HEK293T (cell line): ENCODE results near the gene ADAMTS17.
A peak's percentile ranks its signal among the peaks of the same experiment; 100 is the strongest.
"Not testable (repeated sequence)": the region's sequence is repeated elsewhere in the genome, so short reads cannot be mapped to it uniquely, and the experiment has no call there.

Experiments used
- CTCF ChIA-PET: fragments of 350-600 bp; formaldehyde crosslinking; extraction: SDS; loops from one replicate; lab custom pipeline; 2021; ENCODE audit warnings: antibody characterized with exemption, inconsistent platforms; lab: Yijun Ruan, JAX
- POLR2A ChIA-PET: fragments of 350-600 bp; formaldehyde crosslinking; extraction: SDS; loops from one replicate; lab custom pipeline; 2020; ENCODE audit warnings: antibody characterized with exemption, inconsistent platforms; lab: Yijun Ruan, JAX
- DNase-seq: peaks from one replicate; pipeline ENCODE4 v3.0.0; 2012; ENCODE audit warnings: mixed read lengths; ENCODE audit errors: extremely low spot score
- ARNT ChIP-seq: fragments of 450-650 bp; IDR thresholded peaks from 2 replicates; pipeline ENCODE4 v1.6.1; 2017; ENCODE audit warnings: mild to moderate bottlenecking
- BHLHE40 ChIP-seq: fragments of 450-650 bp; IDR thresholded peaks from 2 replicates; pipeline ENCODE4 v1.6.1; 2016; ENCODE audit warnings: mild to moderate bottlenecking, moderate library complexity, borderline replicate concordance
- CTBP1 ChIP-seq: fragments of 450-650 bp; IDR thresholded peaks from 2 replicates; pipeline ENCODE4 v1.6.1; 2016; ENCODE audit warnings: borderline replicate concordance
- ELF4 ChIP-seq: fragments of 450-650 bp; IDR thresholded peaks from 2 replicates; pipeline ENCODE4 v1.6.1; 2017; ENCODE audit warnings: antibody characterized with exemption
- FOXA1 ChIP-seq: fragments of 450-650 bp; IDR thresholded peaks from 2 replicates; pipeline ENCODE4 v1.6.1; 2016; ENCODE audit warnings: mild to moderate bottlenecking
- FOXK2 ChIP-seq: fragments of 450-650 bp; IDR thresholded peaks from 2 replicates; pipeline ENCODE4 v1.6.1; 2016; ENCODE audit warnings: mild to moderate bottlenecking
- FOXM1 ChIP-seq: fragments of 450-650 bp; IDR thresholded peaks from 2 replicates; pipeline ENCODE4 v1.6.1; 2017; ENCODE audit warnings: mild to moderate bottlenecking, borderline replicate concordance
- HDGF ChIP-seq: fragments of 450-650 bp; IDR thresholded peaks from 2 replicates; pipeline ENCODE4 v1.6.1; 2017; ENCODE audit warnings: antibody characterized with exemption, borderline replicate concordance
- L3MBTL2 ChIP-seq: fragments of 450-650 bp; conservative IDR thresholded peaks from 2 replicates; pipeline ENCODE4 v1.6.1; 2016; ENCODE audit warnings: mild to moderate bottlenecking
- LEF1 ChIP-seq: fragments of 450-650 bp; IDR thresholded peaks from 2 replicates; pipeline ENCODE4 v1.6.1; 2017; ENCODE audit warnings: mild to moderate bottlenecking, borderline replicate concordance
- NFRKB ChIP-seq: fragments of 450-650 bp; IDR thresholded peaks from 2 replicates; pipeline ENCODE4 v1.6.1; 2016; ENCODE audit warnings: mild to moderate bottlenecking, moderate library complexity
- PKNOX1 ChIP-seq: fragments of 450-650 bp; IDR thresholded peaks from 2 replicates; pipeline ENCODE4 v1.6.1; 2016
- SP1 ChIP-seq: fragments of 450-650 bp; IDR thresholded peaks from 2 replicates; pipeline ENCODE4 v1.6.1; 2017
- SUZ12 ChIP-seq: fragments of 450-650 bp; IDR thresholded peaks from 2 replicates; pipeline ENCODE4 v1.6.1; 2016; ENCODE audit warnings: mild to moderate bottlenecking
- TARDBP ChIP-seq: fragments of 450-650 bp; IDR thresholded peaks from 2 replicates; pipeline ENCODE4 v1.6.1; 2016

ADAMTS17 gene

GRCh38 chr15:99930696-99931095 lies 411.1 kb downstream of the ADAMTS17 start:
- CTCF ChIA-PET, result no interaction called here
- no peak for DNase-seq
- POLR2A ChIA-PET, result no interaction called here
- TF ChIP-seq SUZ12 (no peak), TARDBP (no peak), FOXK2 (no peak), NFRKB (no peak), LEF1 (no peak), L3MBTL2 (no peak), PKNOX1 (no peak), FOXA1 (no peak), ELF4 (no peak), HDGF (no peak), FOXM1 (no peak), CTBP1 (no peak), SP1 (no peak)

GRCh38 chr15:99929266-99929665 lies 412.5 kb downstream of the ADAMTS17 start:
- ChIA-PET POLR2A (interaction anchor here (0.6 kb wide), 1 partner anchor 32 kb away, joined by 5 read pairs; no protein-coding TSS in a partner anchor), CTCF (interaction anchor here (1.9 kb wide), 1 partner anchor 410 kb away, joined by 4 read pairs; no protein-coding TSS in a partner anchor)
- no peak for DNase-seq
- TF ChIP-seq FOXA1, result no peak
- no peak for TF ChIP-seq LEF1

- peak; percentile 39 for DNase-seq
Observed at GRCh38 chr15:99928429-99928981, 413.3 kb downstream of the ADAMTS17 start.

GRCh38 chr15:99926532-99926931 lies 415.2 kb downstream of the ADAMTS17 start:
- DNase-seq, CTCF ChIA-PET, POLR2A ChIA-PET: not testable (repeated sequence)

More at GRCh38 chr15:99928429-99928981, 413.3 kb downstream of the ADAMTS17 start:
- CTCF ChIA-PET, result interaction anchor here (1.9 kb wide), 1 partner anchor 410 kb away, joined by 4 read pairs; no protein-coding TSS in a partner anchor
- POLR2A ChIA-PET, result no interaction called here
- TF ChIP-seq PKNOX1 (peak; percentile 35; the same call in 1 of the 2 replicates), ELF4 (no peak)

- TF ChIP-seq FOXM1, result no peak
- no peak for TF ChIP-seq BHLHE40
- TF ChIP-seq PKNOX1, result no peak
- TF ChIP-seq ELF4, result no peak
- POLR2A ChIA-PET, result no interaction called here
- CTCF ChIA-PET, result no interaction called here
- DNase-seq, result no peak
Observed at GRCh38 chr15:99925661-99926461, 415.9 kb downstream of the ADAMTS17 start.

GRCh38 chr15:99923711-99924110 lies 418.1 kb downstream of the ADAMTS17 start:
- ChIA-PET POLR2A (no interaction called here), CTCF (interaction anchor here (0.7 to 1.0 kb wide), 2 partner anchors 418 to 1842 kb away, joined by 3 to 4 read pairs; no protein-coding TSS in a partner anchor)
- no peak for DNase-seq
- TF ChIP-seq NFRKB (no peak), ARNT (no peak), SUZ12 (no peak), FOXM1 (no peak), CTBP1 (no peak), PKNOX1 (no peak), FOXA1 (no peak)
